Neural progenitor cell (in vitro differentiated cells): ENCODE data around the gene ARHGAP21. TPM values are rescaled to one million over a fixed set of nuclear protein-coding genes. Genes with fewer than 3 reads are reported as not detected.
"Not testable (repeated sequence)": the region's sequence is repeated elsewhere in the genome, so short reads cannot be mapped to it uniquely, and the experiment has no call there.

Source experiments
- DNase-seq: peaks from one replicate; pipeline ENCODE4 v3.0.0-alpha.2; 2016; ENCODE audit warnings: low spot score
- H2AFZ ChIP-seq: fragments of 200-600 bp; sonication (generic); replicated peaks from 2 replicates; pipeline ENCODE4 v1.6.1; 2016; ENCODE audit warnings: antibody characterized with exemption
- H3F3A ChIP-seq: fragments of 200-600 bp; sonication (generic); 2 replicates; pipeline ENCODE4 v1.6.1; 2016; ENCODE audit warnings: antibody characterized with exemption, low read depth
- H3K27ac ChIP-seq: fragments of 200-600 bp; sonication (generic); 2 replicates; pipeline ENCODE4 v1.5.1; 2016; ENCODE audit warnings: mild to moderate bottlenecking
- H3K27me3 ChIP-seq: fragments of 200-600 bp; sonication (generic); 2 replicates; pipeline ENCODE4 v1.6.1; 2016; ENCODE audit warnings: mild to moderate bottlenecking, moderate library complexity
- H3K36me3 ChIP-seq: fragments of 200-600 bp; sonication (generic); 2 replicates; pipeline ENCODE4 v1.5.1; 2016
- H3K4me1 ChIP-seq: fragments of 200-600 bp; sonication (generic); 2 replicates; pipeline ENCODE4 v1.6.1; 2016; ENCODE audit warnings: mixed run types
- H3K4me2 ChIP-seq: fragments of 200-600 bp; sonication (generic); 2 replicates; pipeline ENCODE4 v1.6.1; 2016
- H3K4me3 ChIP-seq: fragments of 200-600 bp; sonication (generic); 2 replicates; pipeline ENCODE4 v1.5.1; 2016
- H3K79me2 ChIP-seq: fragments of 200-600 bp; sonication (generic); 2 replicates; pipeline ENCODE4 v1.6.1; 2016; ENCODE audit warnings: low read depth
- H3K9ac ChIP-seq: fragments of 200-600 bp; sonication (generic); 2 replicates; pipeline ENCODE4 v1.6.1; 2016
- H3K9me3 ChIP-seq: fragments of 200-600 bp; sonication (generic); 2 replicates; pipeline ENCODE4 v1.5.1; 2016; ENCODE audit warnings: low read depth
- H4K20me1 ChIP-seq: fragments of 200-600 bp; sonication (generic); 2 replicates; pipeline ENCODE4 v1.6.1; 2016; ENCODE audit warnings: low read depth
- H3K27ac Mint-ChIP-seq: 3 replicates; pipeline ENCODE4 v1.8.0; 2021; ENCODE audit warnings: mixed read lengths
- H3K27me3 Mint-ChIP-seq: 2 replicates; pipeline ENCODE4 v1.8.0; 2022; ENCODE audit warnings: low read depth, mild to moderate bottlenecking, inconsistent platforms, moderate library complexity, mixed read lengths; ENCODE audit not compliant: insufficient read depth
- H3K36me3 Mint-ChIP-seq: 3 replicates; pipeline ENCODE4 v1.8.0; 2021; ENCODE audit warnings: mixed read lengths
- H3K4me1 Mint-ChIP-seq: 3 replicates; pipeline ENCODE4 v1.8.0; 2021; ENCODE audit warnings: mixed read lengths
- H3K4me3 Mint-ChIP-seq: 3 replicates; pipeline ENCODE4 v1.8.0; 2021; ENCODE audit warnings: mild to moderate bottlenecking, moderate library complexity, mixed read lengths
- H3K9me3 Mint-ChIP-seq: 3 replicates; pipeline ENCODE4 v1.8.0; 2020; ENCODE audit warnings: mixed read lengths
- EZH2 ChIP-seq: fragments of 200-600 bp; sonication (generic); IDR thresholded peaks from 2 replicates; pipeline ENCODE4 v1.6.1; 2017; ENCODE audit warnings: antibody characterized with exemption, mild to moderate bottlenecking, moderate library complexity
- EZH2phosphoT487 ChIP-seq: fragments of 200-600 bp; sonication (generic); IDR thresholded peaks from 2 replicates; pipeline ENCODE4 v1.6.1; 2017; ENCODE audit warnings: antibody characterized with exemption
- total RNA-seq: library from RNA; depleted of rRNA; stranded (reverse); fragments of >200 nt; gene quantifications from 2 replicates; pipeline ENCODE4 v1.2.3, GENCODE V29; 2015; ENCODE audit warnings: low replicate concordance
- TF ChIP-seq, protein P1 (sequence below): fragments of 200-600 bp; sonication (generic); IDR thresholded peaks from 2 replicates; pipeline ENCODE4 v1.5.1; 2017; ENCODE audit warnings: antibody characterized with exemption, mild to moderate bottlenecking

Gene ARHGAP21
- total RNA-seq, 1 donor from 2014 or later: 65.7 TPM

DNA sequence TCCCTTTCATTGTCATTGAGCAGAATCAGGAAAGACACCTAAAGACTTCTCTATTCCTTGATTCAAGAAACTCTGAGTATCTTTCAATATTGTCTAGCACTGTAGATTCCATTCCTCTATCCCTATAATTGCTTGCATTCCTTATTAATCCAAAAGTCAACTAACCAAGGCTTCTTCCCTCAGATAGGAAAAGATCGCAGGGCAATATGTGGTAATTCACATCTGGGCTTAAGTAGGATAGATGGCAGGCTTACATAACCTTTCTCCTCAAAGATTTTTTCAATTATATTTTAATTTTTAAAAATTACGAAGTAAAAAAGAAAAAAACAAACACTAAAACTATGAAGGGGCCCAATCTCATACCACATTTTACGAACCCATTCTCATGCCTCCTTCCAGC, 7.1 kb upstream of the ARHGAP21 start:
- no peak overlapping the region for H3K27ac Mint-ChIP-seq
- H3K9me3 Mint-ChIP-seq: no peaks in the 10 kb centered on the region
- H3K36me3 Mint-ChIP-seq: no peaks in the 10 kb centered on the region
- Histone ChIP-seq H3K4me2 (no peak overlapping the region), H3F3A (no peaks in the 10 kb centered on the region), H3K9ac (no peak overlapping the region), H3K27me3 (no peaks in the 10 kb centered on the region), H3K4me1 (no peaks in the 10 kb centered on the region), H2AFZ (no peak overlapping the region), H3K4me3 (no peak overlapping the region), H4K20me1 (no peaks in the 10 kb centered on the region), H3K36me3 (no peaks in the 10 kb centered on the region), H3K9me3 (no peaks in the 10 kb centered on the region), H3K79me2 (no peaks in the 10 kb centered on the region), H3K27ac (no peak overlapping the region)
- DNase-seq: no peak
- H3K27me3 Mint-ChIP-seq: no peaks in the 10 kb centered on the region
- H3K4me1 Mint-ChIP-seq: peaks cover 2% of the 10 kb centered on the region
- TF ChIP-seq, protein P1, sequence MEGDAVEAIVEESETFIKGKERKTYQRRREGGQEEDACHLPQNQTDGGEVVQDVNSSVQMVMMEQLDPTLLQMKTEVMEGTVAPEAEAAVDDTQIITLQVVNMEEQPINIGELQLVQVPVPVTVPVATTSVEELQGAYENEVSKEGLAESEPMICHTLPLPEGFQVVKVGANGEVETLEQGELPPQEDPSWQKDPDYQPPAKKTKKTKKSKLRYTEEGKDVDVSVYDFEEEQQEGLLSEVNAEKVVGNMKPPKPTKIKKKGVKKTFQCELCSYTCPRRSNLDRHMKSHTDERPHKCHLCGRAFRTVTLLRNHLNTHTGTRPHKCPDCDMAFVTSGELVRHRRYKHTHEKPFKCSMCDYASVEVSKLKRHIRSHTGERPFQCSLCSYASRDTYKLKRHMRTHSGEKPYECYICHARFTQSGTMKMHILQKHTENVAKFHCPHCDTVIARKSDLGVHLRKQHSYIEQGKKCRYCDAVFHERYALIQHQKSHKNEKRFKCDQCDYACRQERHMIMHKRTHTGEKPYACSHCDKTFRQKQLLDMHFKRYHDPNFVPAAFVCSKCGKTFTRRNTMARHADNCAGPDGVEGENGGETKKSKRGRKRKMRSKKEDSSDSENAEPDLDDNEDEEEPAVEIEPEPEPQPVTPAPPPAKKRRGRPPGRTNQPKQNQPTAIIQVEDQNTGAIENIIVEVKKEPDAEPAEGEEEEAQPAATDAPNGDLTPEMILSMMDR: no peak
- no peak for TF ChIP-seq EZH2phosphoT487
- TF ChIP-seq EZH2: no peak
- H3K4me3 Mint-ChIP-seq: no peak overlapping the region

GRCh38 chr10:24727786-24728185, 4.1 kb upstream of the ARHGAP21 start:
- Mint-ChIP-seq H3K36me3 (no peaks in the 10 kb centered on the region), H3K9me3 (no peaks in the 10 kb centered on the region), H3K4me3 (no peak overlapping the region), H3K4me1 (peaks cover 9% of the 10 kb centered on the region), H3K27me3 (no peaks in the 10 kb centered on the region), H3K27ac (no peak overlapping the region)
- Histone ChIP-seq H4K20me1 (no peaks in the 10 kb centered on the region), H2AFZ (peak overlapping the region; percentile 57), H3K4me2 (no peak overlapping the region), H3K4me3 (no peak overlapping the region), H3K27me3 (no peaks in the 10 kb centered on the region), H3K9ac (no peak overlapping the region), H3K27ac (no peak overlapping the region), H3K79me2 (peaks cover 5% of the 10 kb centered on the region), H3F3A (peaks cover 8% of the 10 kb centered on the region), H3K36me3 (no peaks in the 10 kb centered on the region), H3K9me3 (no peaks in the 10 kb centered on the region), H3K4me1 (peaks cover 6% of the 10 kb centered on the region)
- peak; percentile 65 for DNase-seq
- TF ChIP-seq, protein P1: peak; percentile 49
- TF ChIP-seq EZH2: no peak

DNA sequence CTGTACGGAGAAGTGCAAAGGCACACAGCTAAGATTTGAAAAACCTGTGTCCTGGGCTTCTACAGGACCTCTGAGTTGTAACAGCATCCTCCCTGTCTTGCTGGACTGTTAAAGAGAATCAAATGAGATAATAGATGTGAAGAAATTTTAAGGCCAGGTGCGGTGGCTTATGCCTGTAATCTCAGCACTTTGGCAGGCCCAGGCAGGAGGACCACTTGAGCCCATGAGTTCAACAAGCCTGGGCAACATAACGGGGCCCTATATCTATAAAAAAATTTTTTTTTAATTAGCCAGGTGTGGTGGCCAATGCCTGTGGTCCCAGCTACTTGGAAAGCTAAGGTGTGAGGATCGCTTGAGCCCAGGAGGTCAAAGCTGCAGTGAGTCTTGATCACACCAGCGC, 2.9 kb upstream of the ARHGAP21 start:
- Mint-ChIP-seq H3K27ac (no peak overlapping the region), H3K9me3 (no peaks in the 10 kb centered on the region), H3K4me1 (peaks cover 14% of the 10 kb centered on the region), H3K27me3 (no peaks in the 10 kb centered on the region), H3K36me3 (peaks cover 2% of the 10 kb centered on the region), H3K4me3 (no peak overlapping the region)
- no peaks in the 10 kb centered on the region for H3K36me3 ChIP-seq
- peaks cover 8% of the 10 kb centered on the region for H4K20me1 ChIP-seq
- peaks cover 17% of the 10 kb centered on the region for H3K79me2 ChIP-seq
- H3K27me3 ChIP-seq: peaks cover 7% of the 10 kb centered on the region
- peaks cover 8% of the 10 kb centered on the region for H3F3A ChIP-seq
- H3K9me3 ChIP-seq: no peaks in the 10 kb centered on the region
- H2AFZ ChIP-seq: no peak overlapping the region
- no peak overlapping the region for H3K4me2 ChIP-seq
- H3K27ac ChIP-seq: no peak overlapping the region
- no peak overlapping the region for H3K9ac ChIP-seq
- DNase-seq: no peak
- TF ChIP-seq EZH2phosphoT487: no peak
- TF ChIP-seq EZH2: no peak
- TF ChIP-seq, protein P1: no peak
- no peak overlapping the region for H3K4me3 ChIP-seq
- H3K4me1 ChIP-seq: peaks cover 6% of the 10 kb centered on the region

DNA sequence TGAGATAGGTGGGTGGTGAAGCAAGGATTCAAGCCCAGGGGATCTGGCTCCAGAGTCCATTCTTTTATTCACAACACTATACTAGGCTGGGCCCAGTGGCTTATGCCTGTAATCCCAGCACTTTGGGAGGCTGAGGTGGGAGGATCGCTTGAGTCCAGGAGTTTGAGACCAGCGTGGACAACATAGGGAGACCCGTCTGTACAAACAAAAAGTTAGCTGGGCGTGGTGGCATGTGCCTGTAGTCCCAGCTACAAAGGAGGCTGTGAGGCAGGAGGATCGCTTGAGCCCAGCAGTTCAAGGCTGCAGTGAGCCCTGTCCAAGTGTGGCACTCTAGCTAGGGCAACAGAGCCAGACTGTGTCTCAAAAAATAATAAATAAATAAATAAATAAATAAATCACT, 2.3 kb upstream of the ARHGAP21 start:
- peaks cover 23% of the 10 kb centered on the region for H3K79me2 ChIP-seq
- H4K20me1 ChIP-seq: peaks cover 14% of the 10 kb centered on the region
- not testable (repeated sequence) for H3K27me3 ChIP-seq, H2AFZ ChIP-seq, H3K9me3 Mint-ChIP-seq, H3K4me3 ChIP-seq, H3F3A ChIP-seq, H3K27ac Mint-ChIP-seq, H3K36me3 Mint-ChIP-seq, H3K27ac ChIP-seq, H3K4me3 Mint-ChIP-seq, H3K4me2 ChIP-seq, H3K9ac ChIP-seq, H3K36me3 ChIP-seq, DNase-seq, H3K9me3 ChIP-seq, H3K4me1 ChIP-seq, H3K27me3 Mint-ChIP-seq
- H3K4me1 Mint-ChIP-seq: peaks cover 18% of the 10 kb centered on the region
